Left ventricle myocardium inferior (tissue), 1 donor: ENCODE results near the gene GPC6. TPM values are rescaled to one million over a fixed set of nuclear protein-coding genes. Genes with fewer than 3 reads are reported as not detected.

ENCODE experiments used
- DNase-seq: peaks from one replicate; pipeline ENCODE4 v3.0.0-alpha.2; 2020
- H3K27ac ChIP-seq: fragments of 200-600 bp; replicated peaks from 2 replicates; pipeline ENCODE4 v1.8.0; 2021
- H3K27me3 ChIP-seq: fragments of 200-600 bp; 2 replicates; pipeline ENCODE4 v1.8.0; 2021; ENCODE audit warnings: low read depth
- H3K36me3 ChIP-seq: fragments of 200-600 bp; 2 replicates; pipeline ENCODE4 v1.8.0; 2021
- H3K4me1 ChIP-seq: fragments of 200-600 bp; 2 replicates; pipeline ENCODE4 v1.8.0; 2021
- H3K4me3 ChIP-seq: fragments of 200-600 bp; 2 replicates; pipeline ENCODE4 v1.8.0; 2021; ENCODE audit warnings: mild to moderate bottlenecking, moderate library complexity
- H3K9me3 ChIP-seq: fragments of 200-600 bp; replicated peaks from 2 replicates; pipeline ENCODE4 v1.8.0; 2021
- intact Hi-C: fragments of 100-400 bp; cut with micrococcal nuclease; formaldehyde crosslinking; loops from one replicate; pipeline ENCODE4 v1.11.0; 2022
- total RNA-seq: library from RNA; stranded (reverse); fragmentation: NEBNext Ultra II Directional; extraction: Animal tissue kit (Norgen Biotek cat#: 25700); gene quantifications from one replicate; pipeline ENCODE4 v1.2.1, GENCODE V29; 2021
- TF ChIP-seq, protein P1 (sequence below): fragments of 200-600 bp; IDR thresholded peaks from 2 replicates; pipeline ENCODE4 v1.8.0; 2021; ENCODE audit warnings: antibody characterized with exemption, mild to moderate bottlenecking, borderline replicate concordance
- donor health status: DM: no; HTN: yes; CAD: no; lungs with severe emphysema.

The GPC6 gene
- total RNA-seq, 1 donor from 2014 or later: 1.8 TPM

DNA sequence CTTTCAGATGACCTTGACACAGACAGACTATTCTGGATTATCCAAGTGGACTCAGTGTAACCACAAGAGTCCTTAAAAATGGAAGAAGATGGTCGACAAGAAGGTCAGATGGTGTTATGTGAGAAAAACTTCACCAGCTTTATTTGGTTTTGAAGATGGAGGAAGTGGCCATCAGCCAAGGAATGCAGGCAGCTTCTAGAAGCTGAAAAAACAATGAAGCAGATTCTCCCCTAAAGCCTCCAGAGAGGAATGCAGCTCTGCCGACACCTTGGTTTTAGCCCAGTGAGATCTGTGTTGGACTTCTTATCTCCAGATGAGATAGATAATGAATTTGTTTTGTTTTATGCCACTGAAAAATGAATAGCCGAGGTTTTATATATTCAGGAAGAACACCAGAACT, 751.4 kb downstream of the GPC6 start:
- Histone ChIP-seq H3K4me3 (no peak overlapping the region), H3K4me1 (no peaks in the 10 kb centered on the region), H3K27ac (no peak overlapping the region), H3K36me3 (no peaks in the 10 kb centered on the region), H3K27me3 (no peaks in the 10 kb centered on the region), H3K9me3 (no peaks in the 10 kb centered on the region)
- DNase-seq: no peak
- intact Hi-C loops: no loop called here
- TF ChIP-seq, protein P1, sequence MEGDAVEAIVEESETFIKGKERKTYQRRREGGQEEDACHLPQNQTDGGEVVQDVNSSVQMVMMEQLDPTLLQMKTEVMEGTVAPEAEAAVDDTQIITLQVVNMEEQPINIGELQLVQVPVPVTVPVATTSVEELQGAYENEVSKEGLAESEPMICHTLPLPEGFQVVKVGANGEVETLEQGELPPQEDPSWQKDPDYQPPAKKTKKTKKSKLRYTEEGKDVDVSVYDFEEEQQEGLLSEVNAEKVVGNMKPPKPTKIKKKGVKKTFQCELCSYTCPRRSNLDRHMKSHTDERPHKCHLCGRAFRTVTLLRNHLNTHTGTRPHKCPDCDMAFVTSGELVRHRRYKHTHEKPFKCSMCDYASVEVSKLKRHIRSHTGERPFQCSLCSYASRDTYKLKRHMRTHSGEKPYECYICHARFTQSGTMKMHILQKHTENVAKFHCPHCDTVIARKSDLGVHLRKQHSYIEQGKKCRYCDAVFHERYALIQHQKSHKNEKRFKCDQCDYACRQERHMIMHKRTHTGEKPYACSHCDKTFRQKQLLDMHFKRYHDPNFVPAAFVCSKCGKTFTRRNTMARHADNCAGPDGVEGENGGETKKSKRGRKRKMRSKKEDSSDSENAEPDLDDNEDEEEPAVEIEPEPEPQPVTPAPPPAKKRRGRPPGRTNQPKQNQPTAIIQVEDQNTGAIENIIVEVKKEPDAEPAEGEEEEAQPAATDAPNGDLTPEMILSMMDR: no peak

DNA sequence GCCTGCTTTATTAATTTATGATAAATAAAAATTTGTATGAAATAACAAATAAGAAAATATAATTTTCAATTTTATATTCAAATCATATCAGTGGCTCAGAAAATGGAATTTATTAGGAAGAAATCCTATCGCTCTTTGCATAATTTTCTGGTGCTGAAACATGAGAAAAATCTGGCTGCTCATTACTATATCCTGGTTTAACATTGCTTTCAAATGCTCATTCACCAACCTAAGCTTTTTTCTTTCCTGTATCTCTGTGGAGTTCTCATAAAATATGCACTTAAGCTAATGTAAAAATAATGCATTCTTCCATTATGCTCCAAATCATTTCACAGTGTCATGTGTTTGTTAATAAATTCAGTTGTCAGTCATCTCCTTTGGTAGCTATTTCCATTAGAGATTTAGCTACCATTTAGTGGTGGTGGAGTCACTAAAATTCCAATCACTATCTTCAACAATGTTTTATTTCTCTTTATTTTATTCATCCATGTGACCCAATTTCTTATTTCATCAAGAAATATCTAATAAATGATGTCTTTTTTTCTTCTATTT, 754.9 kb downstream of the GPC6 start:
- intact Hi-C loops: no loop called here
- DNase-seq: no peak
- TF ChIP-seq, protein P1: no peak
- H3K27ac ChIP-seq: no peak overlapping the region
- no peaks in the 10 kb centered on the region for H3K36me3 ChIP-seq
- H3K4me3 ChIP-seq: no peak overlapping the region
- H3K27me3 ChIP-seq: no peaks in the 10 kb centered on the region
- H3K9me3 ChIP-seq: no peaks in the 10 kb centered on the region
- H3K4me1 ChIP-seq: no peaks in the 10 kb centered on the region

DNA sequence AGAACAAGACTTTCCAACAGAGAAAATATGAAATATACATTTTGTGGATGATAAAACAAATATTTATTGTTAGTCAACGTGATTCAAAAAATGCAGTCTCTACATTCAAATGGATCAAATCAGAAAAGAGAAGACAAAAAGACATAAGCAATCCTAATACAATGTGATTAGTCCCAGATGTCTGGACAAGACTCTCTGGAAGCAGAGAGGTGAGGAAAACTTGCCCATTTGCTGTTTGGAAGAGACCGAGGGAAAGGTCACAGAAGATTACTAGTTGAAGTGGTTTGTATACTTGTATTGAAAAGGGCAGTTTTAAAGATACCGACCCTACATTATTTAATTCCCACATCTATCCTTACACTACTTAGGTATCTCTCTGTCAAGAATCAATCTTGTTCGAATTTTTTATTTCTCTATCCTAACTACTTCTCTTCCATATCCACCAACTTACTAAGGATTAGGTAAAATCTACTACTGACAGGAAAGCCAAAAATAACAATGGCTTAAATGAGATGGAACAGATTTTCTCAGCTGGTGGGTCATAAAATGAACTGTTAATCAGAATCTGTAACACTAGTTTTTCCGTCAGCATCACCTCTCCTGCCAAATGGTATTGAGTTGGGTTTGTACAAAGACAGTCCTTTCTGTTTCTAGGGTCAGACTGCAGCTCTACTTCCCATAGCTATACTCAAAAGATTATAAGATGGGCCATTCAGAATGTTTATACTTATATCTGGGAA, 755.7 kb downstream of the GPC6 start:
- intact Hi-C loops: no loop called here
- no peak overlapping the region for H3K27ac ChIP-seq
- H3K9me3 ChIP-seq: no peaks in the 10 kb centered on the region
- H3K27me3 ChIP-seq: no peaks in the 10 kb centered on the region
- no peaks in the 10 kb centered on the region for H3K4me1 ChIP-seq
- H3K4me3 ChIP-seq: no peak overlapping the region
- DNase-seq: no peak
- H3K36me3 ChIP-seq: no peaks in the 10 kb centered on the region
- TF ChIP-seq, protein P1: no peak

- no peaks in the 10 kb centered on the region for H3K27me3 ChIP-seq
- no peaks in the 10 kb centered on the region for H3K9me3 ChIP-seq
- H3K27ac ChIP-seq: no peak overlapping the region
- intact Hi-C loops: no loop called here
- no peak for DNase-seq
- H3K36me3 ChIP-seq: no peaks in the 10 kb centered on the region
- no peak overlapping the region for H3K4me3 ChIP-seq
- no peaks in the 10 kb centered on the region for H3K4me1 ChIP-seq
- TF ChIP-seq, protein P1: no peak
These were observed 757.4 kb downstream of the GPC6 start for GRCh38 chr13:93984052-93984451.

DNA sequence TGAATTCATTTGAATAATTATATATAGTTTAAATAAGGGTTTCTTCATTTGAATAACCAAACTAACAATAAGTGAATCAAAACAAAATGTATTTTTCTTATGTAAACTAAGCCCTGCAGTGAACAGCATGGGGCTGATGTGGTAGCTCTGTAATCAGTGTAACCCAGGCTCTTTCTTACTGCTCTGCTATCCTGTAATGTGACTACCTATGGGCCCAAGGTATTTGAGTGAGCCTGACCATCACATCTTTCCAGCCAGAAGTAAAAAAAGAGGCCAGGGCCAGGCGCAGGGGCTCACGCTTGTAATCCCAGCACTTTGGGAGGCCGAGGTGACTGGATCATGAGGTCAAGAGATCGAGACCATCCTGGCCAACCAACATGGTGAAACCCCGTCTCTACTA, 758.3 kb downstream of the GPC6 start:
- TF ChIP-seq, protein P1: no peak
- no peak for DNase-seq
- Histone ChIP-seq H3K4me1 (no peaks in the 10 kb centered on the region), H3K27me3 (no peaks in the 10 kb centered on the region), H3K9me3 (no peaks in the 10 kb centered on the region), H3K36me3 (no peaks in the 10 kb centered on the region), H3K27ac (no peak overlapping the region), H3K4me3 (no peak overlapping the region)
- intact Hi-C loops: no loop called here
